ENCODE data around the gene ECEL1.

ECEL1 gene

GRCh38 chr2:232498452-232498851 is 10.8 kb upstream of the ECEL1 start:
- DNase-seq (ENCODE audit: low read depth in 2 of 2) = no peak

GRCh38 chr2:232497348-232497747 is 9.7 kb upstream of the ECEL1 start:
- no peak for DNase-seq (ENCODE audit: low read depth in 2 of 2)

- no peak for DNase-seq (ENCODE audit: low read depth in 2 of 2)
These were observed 9.1 kb upstream of the ECEL1 start for GRCh38 chr2:232496501-232497270.

- DNase-seq (ENCODE audit: low read depth in 2 of 2) = no peak
These were observed 7.7 kb upstream of the ECEL1 start for GRCh38 chr2:232495292-232495691.

GRCh38 chr2:232494542-232494941 is 6.9 kb upstream of the ECEL1 start:
- no peak for DNase-seq (ENCODE audit: low read depth in 2 of 2)

GRCh38 chr2:232493701-232494474 is 6.3 kb upstream of the ECEL1 start:
- DNase-seq (ENCODE audit: low read depth in 2 of 2) = no peak

GRCh38 chr2:232492963-232493700 is 5.5 kb upstream of the ECEL1 start:
- no peak for DNase-seq (ENCODE audit: low read depth in 2 of 2)

- no peak for DNase-seq (ENCODE audit: low read depth in 2 of 2)
These were observed 4.7 kb upstream of the ECEL1 start for GRCh38 chr2:232492236-232492848.

GRCh38 chr2:232491139-232491780 is 3.6 kb upstream of the ECEL1 start:
- DNase-seq (ENCODE audit: low read depth in 2 of 2) = no peak

GRCh38 chr2:232490221-232491138 is 2.8 kb upstream of the ECEL1 start:
- DNase-seq (ENCODE audit: low read depth in 2 of 2) = no peak

- DNase-seq (ENCODE audit: low read depth in 2 of 2) = no peak
These were observed 2.0 kb upstream of the ECEL1 start for GRCh38 chr2:232489516-232490220.

- DNase-seq (ENCODE audit: low read depth in 2 of 2) = no peak
These were observed 1.2 kb upstream of the ECEL1 start for GRCh38 chr2:232488721-232489300.

- no peak for DNase-seq (ENCODE audit: low read depth in 2 of 2)
These were observed 570 bp upstream of the ECEL1 start for GRCh38 chr2:232488097-232488711.

GRCh38 chr2:232486558-232487384 is 863 bp downstream of the ECEL1 start:
- DNase-seq (ENCODE audit: low read depth in 2 of 2) = no peak

GRCh38 chr2:232485757-232486557 is 1.7 kb downstream of the ECEL1 start:
- no peak for DNase-seq (ENCODE audit: low read depth in 2 of 2)

- no peak for DNase-seq (ENCODE audit: low read depth in 2 of 2)
These were observed 2.3 kb downstream of the ECEL1 start for GRCh38 chr2:232485348-232485756.

Measured in stimulated activated CD4-positive, alpha-beta T cell treated with anti-CD3 and anti-CD28 coated beads, Interleukin-12 subunit alpha, Interleukin-12 subunit beta, amount 100 ng/mL, for 24 hours (primary cell).